Measurements from ENCODE around the gene FEZF1.
"Not testable (repeated sequence)": the region's sequence is repeated elsewhere in the genome, so short reads cannot be mapped to it uniquely, and the experiment has no call there.

Gene FEZF1

GRCh38 chr7:122291189-122291588 lies 13.4 kb downstream of the FEZF1 start:
- Histone ChIP-seq H2AFZ (ENCODE audit: low read length) (no peak overlapping the region), H3K9ac (ENCODE audit: low read length) (no peak overlapping the region), H3K79me2 (ENCODE audit: insufficient read depth, low read length) (no peaks in the 10 kb centered on the region), H3K36me3 (ENCODE audit: insufficient read depth, low read length) (no peaks in the 10 kb centered on the region), H3K4me1 (ENCODE audit: insufficient read depth, low read length, severe bottlenecking) (no peaks in the 10 kb centered on the region), H3K9me2 (ENCODE audit: low read depth, low read length) (0 out of 2 replicates have a peak, but pooled peaks cover 2% of the 10 kb centered on the region), H3K4me2 (ENCODE audit: low read length) (no peak overlapping the region), H3K27me3 (ENCODE audit: insufficient read depth, low read length) (no peaks in the 10 kb centered on the region), H3F3A (ENCODE audit: insufficient read depth, low read length) (no peaks in the 10 kb centered on the region), H4K20me1 (ENCODE audit: insufficient read depth, low read length) (no peaks in the 10 kb centered on the region), H3K4me3 (ENCODE audit: low read depth, low read length, poor library complexity, severe bottlenecking) (no peak overlapping the region), H3K27ac (ENCODE audit: low read depth, low read length, poor library complexity, severe bottlenecking) (no peak overlapping the region), H3K9me3 (ENCODE audit: low read length) (no peaks in the 10 kb centered on the region)
- no peak for TF ChIP-seq CTCF (IDR thresholded peaks at IDR 0.05; ENCODE audit: low read length)
- no peak for TF ChIP-seq EZH2 (IDR thresholded peaks at IDR 0.05; ENCODE audit: borderline replicate concordance, low read length)

- Histone ChIP-seq H3F3A (ENCODE audit: insufficient read depth, low read length) (no peaks in the 10 kb centered on the region), H3K4me1 (ENCODE audit: insufficient read depth, low read length, severe bottlenecking) (no peaks in the 10 kb centered on the region), H4K20me1 (ENCODE audit: insufficient read depth, low read length) (no peaks in the 10 kb centered on the region)
Measured at GRCh38 chr7:122290476-122290875, 14.1 kb downstream of the FEZF1 start.

GRCh38 chr7:122289426-122289825 lies 15.1 kb downstream of the FEZF1 start:
- Histone ChIP-seq H3K9me2 (ENCODE audit: low read depth, low read length) (0 out of 2 replicates have a peak, but pooled peaks cover 2% of the 10 kb centered on the region), H3K9ac (ENCODE audit: low read length) (no peak overlapping the region), H3K9me3 (ENCODE audit: low read length) (no peaks in the 10 kb centered on the region), H4K20me1 (ENCODE audit: insufficient read depth, low read length) (no peaks in the 10 kb centered on the region), H3K36me3 (ENCODE audit: insufficient read depth, low read length) (no peaks in the 10 kb centered on the region), H3K4me2 (ENCODE audit: low read length) (no peak overlapping the region), H3K27ac (ENCODE audit: low read depth, low read length, poor library complexity, severe bottlenecking) (no peak overlapping the region), H3K4me1 (ENCODE audit: insufficient read depth, low read length, severe bottlenecking) (no peaks in the 10 kb centered on the region), H3K4me3 (ENCODE audit: low read depth, low read length, poor library complexity, severe bottlenecking) (no peak overlapping the region), H3K79me2 (ENCODE audit: insufficient read depth, low read length) (no peaks in the 10 kb centered on the region), H3F3A (ENCODE audit: insufficient read depth, low read length) (no peaks in the 10 kb centered on the region), H2AFZ (ENCODE audit: low read length) (no peak overlapping the region), H3K27me3 (ENCODE audit: insufficient read depth, low read length) (no peaks in the 10 kb centered on the region)
- no peak for TF ChIP-seq CTCF (IDR thresholded peaks at IDR 0.05; ENCODE audit: low read length)
- TF ChIP-seq EZH2 (IDR thresholded peaks at IDR 0.05; ENCODE audit: borderline replicate concordance, low read length) = no peak

More at GRCh38 chr7:122290476-122290875, 14.1 kb downstream of the FEZF1 start:
- H3K27me3 ChIP-seq (ENCODE audit: insufficient read depth, low read length) = no peaks in the 10 kb centered on the region
- H3K9ac ChIP-seq (ENCODE audit: low read length) = no peak overlapping the region
- TF ChIP-seq EZH2 (IDR thresholded peaks at IDR 0.05; ENCODE audit: borderline replicate concordance, low read length) (no peak), CTCF (IDR thresholded peaks at IDR 0.05; ENCODE audit: low read length) (0 out of 2 replicates have a peak, but pooled peaks have one; percentile 6)
- H3K4me3 ChIP-seq (ENCODE audit: low read depth, low read length, poor library complexity, severe bottlenecking) = no peak overlapping the region
- H2AFZ ChIP-seq (ENCODE audit: low read length) = no peak overlapping the region
- H3K79me2 ChIP-seq (ENCODE audit: insufficient read depth, low read length) = no peaks in the 10 kb centered on the region
- no peaks in the 10 kb centered on the region for H3K9me3 ChIP-seq (ENCODE audit: low read length)
- H3K4me2 ChIP-seq (ENCODE audit: low read length) = no peak overlapping the region
- no peak overlapping the region for H3K27ac ChIP-seq (ENCODE audit: low read depth, low read length, poor library complexity, severe bottlenecking)
- 0 out of 2 replicates have a peak, but pooled peaks cover 2% of the 10 kb centered on the region for H3K9me2 ChIP-seq (ENCODE audit: low read depth, low read length)
- H3K36me3 ChIP-seq (ENCODE audit: insufficient read depth, low read length) = no peaks in the 10 kb centered on the region

- not testable (repeated sequence) for H3K36me3 ChIP-seq (ENCODE audit: insufficient read depth, low read length); H2AFZ ChIP-seq (ENCODE audit: low read length)
Measured at GRCh38 chr7:122284608-122285007, 19.9 kb downstream of the FEZF1 start.

More at GRCh38 chr7:122284608-122285007, 19.9 kb downstream of the FEZF1 start:
- not testable (repeated sequence) for H3K4me3 ChIP-seq (ENCODE audit: low read depth, low read length, poor library complexity, severe bottlenecking); H3K9ac ChIP-seq (ENCODE audit: low read length); H3K79me2 ChIP-seq (ENCODE audit: insufficient read depth, low read length); H3K9me3 ChIP-seq (ENCODE audit: low read length); H3K27ac ChIP-seq (ENCODE audit: low read depth, low read length, poor library complexity, severe bottlenecking); H3F3A ChIP-seq (ENCODE audit: insufficient read depth, low read length); H3K27me3 ChIP-seq (ENCODE audit: insufficient read depth, low read length); H3K4me1 ChIP-seq (ENCODE audit: insufficient read depth, low read length, severe bottlenecking); H4K20me1 ChIP-seq (ENCODE audit: insufficient read depth, low read length); H3K4me2 ChIP-seq (ENCODE audit: low read length); H3K9me2 ChIP-seq (ENCODE audit: low read depth, low read length)

Data from OCI-LY1 (cell line).